Measurements from ENCODE around the gene EXOC2. TPM values are rescaled to one million over a fixed set of nuclear protein-coding genes. Genes with fewer than 3 reads are reported as not detected.

EXOC2 gene
- total and polyA plus RNA-seq, 2 of the 13 experiments (the other 11 are each of a cell fraction or from before 2014, with no cell fraction given), result 12.6 to 22.9 TPM

DNA sequence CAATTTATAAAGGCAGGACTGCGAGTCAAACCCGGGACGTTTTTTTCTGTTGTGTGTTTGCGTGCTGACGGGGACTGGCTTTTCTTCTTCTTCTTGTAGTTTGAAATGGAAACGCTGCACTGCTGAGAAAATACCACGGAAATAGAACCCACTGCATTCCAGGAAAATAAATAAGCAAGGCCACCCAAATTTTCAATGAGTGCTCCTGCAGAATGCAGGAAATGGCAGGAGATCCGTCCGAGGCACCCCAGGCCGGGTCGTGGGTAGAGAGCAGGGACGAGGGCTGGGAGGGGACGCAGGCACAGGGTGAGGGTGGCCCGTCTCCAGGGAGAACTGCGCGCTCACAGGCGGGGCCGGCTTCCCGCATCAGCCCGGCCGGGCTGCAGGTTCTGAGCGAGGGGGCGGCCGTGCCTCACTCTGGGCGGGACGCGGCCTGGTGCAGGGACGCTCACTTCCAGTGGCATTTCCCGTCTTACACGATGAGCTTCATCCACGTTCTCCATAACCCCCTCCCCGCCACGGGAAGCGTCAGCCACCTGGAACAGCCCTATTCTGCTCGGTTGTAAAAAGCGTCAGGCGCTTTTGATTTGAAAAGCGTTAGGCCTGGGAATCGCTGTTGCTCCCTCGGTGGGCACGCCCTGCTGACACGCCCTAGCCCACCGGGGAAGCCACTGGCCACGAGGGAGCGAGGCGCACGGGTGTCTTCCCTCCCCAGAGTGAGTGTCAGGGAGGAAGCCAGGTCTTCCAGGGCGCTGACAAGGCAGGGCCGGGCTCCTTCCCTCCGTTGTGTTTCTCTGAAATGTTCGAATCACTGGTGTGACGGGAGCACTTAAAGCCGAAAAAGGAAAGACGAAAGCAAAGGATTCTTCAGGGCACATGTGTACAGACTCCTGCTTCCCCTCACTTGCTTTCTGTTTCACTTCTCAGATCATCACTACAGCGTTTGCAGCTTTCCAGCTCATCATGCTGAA lies 17.9 kb upstream of the EXOC2 start (continued):
- TF ChIP-seq, protein P1, sequence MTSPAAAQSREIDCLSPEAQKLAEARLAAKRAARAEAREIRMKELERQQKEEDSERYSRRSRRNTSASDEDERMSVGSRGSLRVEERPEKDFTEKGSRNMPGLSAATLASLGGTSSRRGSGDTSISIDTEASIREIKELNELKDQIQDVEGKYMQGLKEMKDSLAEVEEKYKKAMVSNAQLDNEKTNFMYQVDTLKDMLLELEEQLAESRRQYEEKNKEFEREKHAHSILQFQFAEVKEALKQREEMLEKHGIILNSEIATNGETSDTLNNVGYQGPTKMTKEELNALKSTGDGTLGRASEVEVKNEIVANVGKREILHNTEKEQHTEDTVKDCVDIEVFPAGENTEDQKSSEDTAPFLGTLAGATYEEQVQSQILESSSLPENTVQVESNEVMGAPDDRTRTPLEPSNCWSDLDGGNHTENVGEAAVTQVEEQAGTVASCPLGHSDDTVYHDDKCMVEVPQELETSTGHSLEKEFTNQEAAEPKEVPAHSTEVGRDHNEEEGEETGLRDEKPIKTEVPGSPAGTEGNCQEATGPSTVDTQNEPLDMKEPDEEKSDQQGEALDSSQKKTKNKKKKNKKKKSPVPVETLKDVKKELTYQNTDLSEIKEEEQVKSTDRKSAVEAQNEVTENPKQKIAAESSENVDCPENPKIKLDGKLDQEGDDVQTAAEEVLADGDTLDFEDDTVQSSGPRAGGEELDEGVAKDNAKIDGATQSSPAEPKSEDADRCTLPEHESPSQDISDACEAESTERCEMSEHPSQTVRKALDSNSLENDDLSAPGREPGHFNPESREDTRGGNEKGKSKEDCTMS (CRISPR knock-in tag; conservative IDR thresholded peaks at IDR 0.05), result no peak
- TF ChIP-seq U2AF1 (optimal IDR thresholded peaks at IDR 0.05; ENCODE audit: low read depth, low read length) (no peak), POLR2A (IDR thresholded peaks at IDR 0.05; ENCODE audit: insufficient read depth in 1 of 2, low read depth in 2 of 2, low read length in 2 of 2) (no peak), ZNF629 (CRISPR knock-in tag; conservative IDR thresholded peaks at IDR 0.05) (no peak), ZNF143 (CRISPR knock-in tag; IDR thresholded peaks at IDR 0.05) (no peak), JARID2 (CRISPR knock-in tag; IDR thresholded peaks at IDR 0.05; ENCODE audit: insufficient replicate concordance) (no peak), MAZ (IDR thresholded peaks at IDR 0.05; ENCODE audit: borderline replicate concordance, low read depth, low read length) (no peak), MAZ (CRISPR knock-in tag; IDR thresholded peaks at IDR 0.05; ENCODE audit: low read depth) (no peak), RBM39 (IDR thresholded peaks at IDR 0.05; ENCODE audit: low read depth, low read length, poor library complexity, severe bottlenecking) (no peak), ISX (CRISPR knock-in tag; conservative IDR thresholded peaks at IDR 0.05) (no peak)
- TF ChIP-seq, protein P2, sequence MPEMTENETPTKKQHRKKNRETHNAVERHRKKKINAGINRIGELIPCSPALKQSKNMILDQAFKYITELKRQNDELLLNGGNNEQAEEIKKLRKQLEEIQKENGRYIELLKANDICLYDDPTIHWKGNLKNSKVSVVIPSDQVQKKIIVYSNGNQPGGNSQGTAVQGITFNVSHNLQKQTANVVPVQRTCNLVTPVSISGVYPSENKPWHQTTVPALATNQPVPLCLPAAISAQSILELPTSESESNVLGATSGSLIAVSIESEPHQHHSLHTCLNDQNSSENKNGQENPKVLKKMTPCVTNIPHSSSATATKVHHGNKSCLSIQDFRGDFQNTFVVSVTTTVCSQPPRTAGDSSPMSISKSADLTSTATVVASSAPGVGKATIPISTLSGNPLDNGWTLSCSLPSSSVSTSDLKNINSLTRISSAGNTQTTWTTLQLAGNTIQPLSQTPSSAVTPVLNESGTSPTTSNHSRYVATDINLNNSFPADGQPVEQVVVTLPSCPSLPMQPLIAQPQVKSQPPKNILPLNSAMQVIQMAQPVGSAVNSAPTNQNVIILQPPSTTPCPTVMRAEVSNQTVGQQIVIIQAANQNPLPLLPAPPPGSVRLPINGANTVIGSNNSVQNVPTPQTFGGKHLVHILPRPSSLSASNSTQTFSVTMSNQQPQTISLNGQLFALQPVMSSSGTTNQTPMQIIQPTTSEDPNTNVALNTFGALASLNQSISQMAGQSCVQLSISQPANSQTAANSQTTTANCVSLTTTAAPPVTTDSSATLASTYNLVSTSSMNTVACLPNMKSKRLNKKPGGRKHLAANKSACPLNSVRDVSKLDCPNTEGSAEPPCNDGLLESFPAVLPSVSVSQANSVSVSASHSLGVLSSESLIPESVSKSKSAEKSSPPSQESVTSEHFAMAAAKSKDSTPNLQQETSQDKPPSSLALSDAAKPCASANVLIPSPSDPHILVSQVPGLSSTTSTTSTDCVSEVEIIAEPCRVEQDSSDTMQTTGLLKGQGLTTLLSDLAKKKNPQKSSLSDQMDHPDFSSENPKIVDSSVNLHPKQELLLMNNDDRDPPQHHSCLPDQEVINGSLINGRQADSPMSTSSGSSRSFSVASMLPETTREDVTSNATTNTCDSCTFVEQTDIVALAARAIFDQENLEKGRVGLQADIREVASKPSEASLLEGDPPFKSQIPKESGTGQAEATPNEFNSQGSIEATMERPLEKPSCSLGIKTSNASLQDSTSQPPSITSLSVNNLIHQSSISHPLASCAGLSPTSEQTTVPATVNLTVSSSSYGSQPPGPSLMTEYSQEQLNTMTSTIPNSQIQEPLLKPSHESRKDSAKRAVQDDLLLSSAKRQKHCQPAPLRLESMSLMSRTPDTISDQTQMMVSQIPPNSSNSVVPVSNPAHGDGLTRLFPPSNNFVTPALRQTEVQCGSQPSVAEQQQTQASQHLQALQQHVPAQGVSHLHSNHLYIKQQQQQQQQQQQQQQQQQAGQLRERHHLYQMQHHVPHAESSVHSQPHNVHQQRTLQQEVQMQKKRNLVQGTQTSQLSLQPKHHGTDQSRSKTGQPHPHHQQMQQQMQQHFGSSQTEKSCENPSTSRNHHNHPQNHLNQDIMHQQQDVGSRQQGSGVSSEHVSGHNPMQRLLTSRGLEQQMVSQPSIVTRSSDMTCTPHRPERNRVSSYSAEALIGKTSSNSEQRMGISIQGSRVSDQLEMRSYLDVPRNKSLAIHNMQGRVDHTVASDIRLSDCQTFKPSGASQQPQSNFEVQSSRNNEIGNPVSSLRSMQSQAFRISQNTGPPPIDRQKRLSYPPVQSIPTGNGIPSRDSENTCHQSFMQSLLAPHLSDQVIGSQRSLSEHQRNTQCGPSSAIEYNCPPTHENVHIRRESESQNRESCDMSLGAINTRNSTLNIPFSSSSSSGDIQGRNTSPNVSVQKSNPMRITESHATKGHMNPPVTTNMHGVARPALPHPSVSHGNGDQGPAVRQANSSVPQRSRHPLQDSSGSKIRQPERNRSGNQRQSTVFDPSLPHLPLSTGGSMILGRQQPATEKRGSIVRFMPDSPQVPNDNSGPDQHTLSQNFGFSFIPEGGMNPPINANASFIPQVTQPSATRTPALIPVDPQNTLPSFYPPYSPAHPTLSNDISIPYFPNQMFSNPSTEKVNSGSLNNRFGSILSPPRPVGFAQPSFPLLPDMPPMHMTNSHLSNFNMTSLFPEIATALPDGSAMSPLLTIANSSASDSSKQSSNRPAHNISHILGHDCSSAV (CRISPR knock-in tag; IDR thresholded peaks at IDR 0.05; ENCODE audit: borderline replicate concordance), result no peak
- TF ChIP-seq, protein P3, sequence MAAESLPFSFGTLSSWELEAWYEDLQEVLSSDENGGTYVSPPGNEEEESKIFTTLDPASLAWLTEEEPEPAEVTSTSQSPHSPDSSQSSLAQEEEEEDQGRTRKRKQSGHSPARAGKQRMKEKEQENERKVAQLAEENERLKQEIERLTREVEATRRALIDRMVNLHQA (CRISPR knock-in tag; IDR thresholded peaks at IDR 0.05), result no peak
- TF ChIP-seq, protein P4, sequence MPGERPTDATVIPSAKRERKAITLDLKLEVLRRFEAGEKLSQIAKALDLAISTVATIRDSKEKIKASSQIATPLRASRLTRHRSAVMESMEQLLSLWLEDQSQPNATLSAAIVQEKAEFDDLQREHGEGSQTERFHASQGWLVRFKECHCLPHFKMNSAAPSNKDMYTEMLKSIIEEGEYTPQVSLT (CRISPR knock-in tag; IDR thresholded peaks at IDR 0.05; ENCODE audit: borderline replicate concordance, low read depth), result no peak

Data from HepG2 (cell line).